IMR-90 (cell line): ENCODE results near the gene RPUSD4. TPM values are rescaled to one million over a fixed set of nuclear protein-coding genes. Genes with fewer than 3 reads are reported as not detected.

Experiments used
- ATAC-seq: fragments of 200-7000 bp; cut with Tn5 transposase; 2 replicates; pipeline ENCODE4 v1.9.1; 2020; ENCODE audit warnings: low read depth, mild to moderate bottlenecking, moderate library complexity
- BruUV-seq: library from RNA; stranded (reverse); fragments of 400-500 nt; replicated peaks from 2 replicates; lab custom pipeline; 2021; lab: Mats Ljungman, UMichigan
- CTCF ChIA-PET: fragments of 300-600 bp; formaldehyde crosslinking; extraction: SDS; loops from one replicate; lab custom pipeline; 2021; ENCODE audit warnings: antibody characterized with exemption; lab: Yijun Ruan, JAX
- POLR2A ChIA-PET: fragments of 300-600 bp; sonication (Branson Sonifier 250); formaldehyde crosslinking; loops from one replicate; lab custom pipeline; 2022; ENCODE audit warnings: antibody characterized with exemption; ENCODE audit not compliant: unreplicated experiment; lab: Charles Lee
- DNase-seq: peaks from one replicate; pipeline ENCODE4 v3.0.0; 2013
- H2AFZ ChIP-seq: replicated peaks from 2 replicates; pipeline ENCODE3; 2013; ENCODE audit warnings: low read length, mild to moderate bottlenecking; ENCODE audit not compliant: poor library complexity
- H2AK5ac ChIP-seq: 2 replicates; pipeline ENCODE4 v1.6.1; 2013; ENCODE audit warnings: low read depth, low read length, inconsistent platforms
- H2AK9ac ChIP-seq: replicated peaks from 2 replicates; pipeline ENCODE3; 2013; ENCODE audit warnings: mild to moderate bottlenecking, low read depth, low read length, moderate library complexity; ENCODE audit not compliant: poor library complexity
- H2BK120ac ChIP-seq: 2 replicates; pipeline ENCODE4 v1.6.1; 2013; ENCODE audit warnings: low read depth, low read length, inconsistent platforms
- H2BK15ac ChIP-seq: 3 replicates; pipeline ENCODE4 v1.6.1; 2013; ENCODE audit warnings: low read depth, low read length, inconsistent platforms
- H2BK20ac ChIP-seq: 2 replicates; pipeline ENCODE4 v1.6.1; 2013; ENCODE audit warnings: low read depth, mild to moderate bottlenecking, inconsistent platforms, low read length, moderate library complexity
- H2BK5ac ChIP-seq: 2 replicates; pipeline ENCODE4 v1.6.1; 2013; ENCODE audit warnings: mild to moderate bottlenecking, low read depth, low read length, inconsistent platforms; ENCODE audit not compliant: poor library complexity, severe bottlenecking
- H3K14ac ChIP-seq: replicated peaks from 2 replicates; pipeline ENCODE4 v1.6.1; 2013; ENCODE audit warnings: low read depth, low read length, inconsistent platforms
- H3K18ac ChIP-seq: 2 replicates; pipeline ENCODE4 v1.6.1; 2013; ENCODE audit warnings: low read depth, low read length, control low read depth
- H3K23ac ChIP-seq: 2 replicates; pipeline ENCODE4 v1.6.1; 2013; ENCODE audit warnings: low read depth, low read length, inconsistent platforms
- H3K27ac ChIP-seq: 2 replicates; pipeline ENCODE4 v1.5.1; 2013; ENCODE audit warnings: mild to moderate bottlenecking, control low read depth, low read length; ENCODE audit not compliant: insufficient read depth
- H3K27me3 ChIP-seq: 2 replicates; pipeline ENCODE4 v1.6.1; 2013; ENCODE audit warnings: low read length; ENCODE audit not compliant: control insufficient read depth, insufficient read depth
- H3K36me3 ChIP-seq: 2 replicates; pipeline ENCODE4 v1.6.1; 2013; ENCODE audit warnings: low read length, mixed read lengths; ENCODE audit not compliant: control insufficient read depth, insufficient read depth
- H3K4ac ChIP-seq: 2 replicates; pipeline ENCODE4 v1.6.1; 2013; ENCODE audit warnings: low read depth, low read length, inconsistent platforms
- H3K4me1 ChIP-seq: 2 replicates; pipeline ENCODE4 v1.6.1; 2013; ENCODE audit warnings: low read length, mixed read lengths; ENCODE audit not compliant: control insufficient read depth, insufficient read depth
- H3K4me2 ChIP-seq: 2 replicates; pipeline ENCODE4 v1.6.1; 2013; ENCODE audit warnings: low read depth, mild to moderate bottlenecking, control low read depth, low read length, moderate library complexity
- H3K4me3 ChIP-seq: 2 replicates; pipeline ENCODE4 v1.5.1; 2013; ENCODE audit warnings: low read depth, mild to moderate bottlenecking, control low read depth, low read length, moderate library complexity; ENCODE audit not compliant: insufficient read depth
- H3K56ac ChIP-seq: 2 replicates; pipeline ENCODE4 v1.6.1; 2013; ENCODE audit warnings: low read length, inconsistent platforms; ENCODE audit not compliant: insufficient read depth; ENCODE audit errors: extremely low read depth
- H3K79me1 ChIP-seq, 2 experiments: 2 replicates each; pipeline ENCODE4 v1.6.1; 2013; ENCODE audit warnings: low read length in 2 of 2, inconsistent platforms in 1 of 2, low read depth in 1 of 2
- H3K9ac ChIP-seq: 2 replicates; pipeline ENCODE4 v1.6.1; 2013; ENCODE audit warnings: low read depth, low read length, control low read depth
- H3K9me1 ChIP-seq: 2 replicates; pipeline ENCODE4 v1.6.1; 2013; ENCODE audit warnings: low read length, inconsistent platforms; ENCODE audit not compliant: insufficient read depth
- H3K9me3 ChIP-seq: 2 replicates; pipeline ENCODE4 v1.6.1; 2013; ENCODE audit warnings: low read length; ENCODE audit not compliant: control insufficient read depth, insufficient read depth
- H4K20me1 ChIP-seq: 2 replicates; pipeline ENCODE4 v1.6.1; 2013; ENCODE audit warnings: low read length, inconsistent platforms; ENCODE audit not compliant: insufficient read depth
- H4K5ac ChIP-seq: 2 replicates; pipeline ENCODE4 v1.6.1; 2013; ENCODE audit warnings: mild to moderate bottlenecking, low read depth, low read length, control low read depth
- H4K8ac ChIP-seq, 2 experiments: 2 replicates each; pipeline ENCODE4 v1.6.1; 2013; ENCODE audit warnings: low read depth in 2 of 2, low read length in 2 of 2, control low read depth in 1 of 2, inconsistent platforms in 1 of 2
- H4K91ac ChIP-seq: 2 replicates; pipeline ENCODE4 v1.6.1; 2013; ENCODE audit warnings: low read depth, low read length, inconsistent platforms; ENCODE audit not compliant: insufficient read depth
- BHLHE40 ChIP-seq: fragments of 150-350 bp; IDR thresholded peaks from 2 replicates; pipeline ENCODE4 v1.6.1; 2016; ENCODE audit warnings: mild to moderate bottlenecking, low read depth, low read length
- CEBPB ChIP-seq: IDR thresholded peaks from 2 replicates; pipeline ENCODE4 v1.6.1; 2012; ENCODE audit warnings: low read depth, low read length, improper control_type of control experiment
- CHD1 ChIP-seq: IDR thresholded peaks from 2 replicates; pipeline ENCODE4 v1.6.1; 2012; ENCODE audit warnings: low read depth, low read length, improper control_type of control experiment
- CTCF ChIP-seq: conservative IDR thresholded peaks from 2 replicates; pipeline ENCODE4 v1.5.1; 2012; ENCODE audit warnings: mild to moderate bottlenecking, low read depth, low read length, improper control_type of control experiment
- MAFK ChIP-seq: IDR thresholded peaks from 2 replicates; pipeline ENCODE4 v1.6.1; 2012; ENCODE audit warnings: low read depth, low read length, improper control_type of control experiment
- MAZ ChIP-seq: IDR thresholded peaks from 2 replicates; pipeline ENCODE4 v1.6.1; 2012; ENCODE audit warnings: low read depth, mild to moderate bottlenecking, low read length, improper control_type of control experiment, moderate library complexity, borderline replicate concordance
- MXI1 ChIP-seq: IDR thresholded peaks from 2 replicates; pipeline ENCODE4 v1.6.1; 2012; ENCODE audit warnings: low read depth, mild to moderate bottlenecking, low read length, moderate library complexity, borderline replicate concordance
- RAD21 ChIP-seq: IDR thresholded peaks from 2 replicates; pipeline ENCODE4 v1.6.1; 2012; ENCODE audit warnings: low read length, improper control_type of control experiment
- RCOR1 ChIP-seq: IDR thresholded peaks from 2 replicates; pipeline ENCODE4 v1.6.1; 2012; ENCODE audit warnings: mild to moderate bottlenecking, low read length, improper control_type of control experiment; ENCODE audit not compliant: insufficient replicate concordance
- WGBS, 2 experiments: methylation state at CpG; one replicate each; pipeline versions ENCODE4 v1.1.5 to v1.1.7; 2013; ENCODE audit warnings: missing lambda C conversion rate in 2 of 2; ENCODE audit not compliant: insufficient read length in 1 of 2; ENCODE audit errors: extremely low coverage in 2 of 2; 5-methylcytosine and 5-hydroxymethylcytosine counted together
- dilution Hi-C: fragments of 300-500 bp; cut with HindIII; formaldehyde crosslinking; loops from one replicate; pipeline ENCODE4 v1.14.3; 2018; ENCODE audit warnings: low sequenced_read_pairs; ENCODE audit not compliant: unreplicated experiment
- in situ Hi-C: fragments of 300-500 bp; cut with MboI; formaldehyde crosslinking; loops from 3 replicates; pipeline ENCODE4 v1.14.3; 2019; ENCODE audit warnings: low sequenced_read_pairs, inconsistent platforms, mixed read lengths
- intact Hi-C: fragments of 100-400 bp; cut with micrococcal nuclease; formaldehyde crosslinking; loops from 2 replicates; pipeline ENCODE4 v1.10.0; 2022
- polyA plus RNA-seq, 3 experiments: library from polyadenylated mRNA; depleted of rRNA; stranded (reverse); fragments of >200 nt; gene quantifications; 2 replicates each; pipeline ENCODE4 v1.2.3, GENCODE V29; 2012; ENCODE audit warnings: low replicate concordance in 1 of 3
- total RNA-seq: library from RNA; depleted of rRNA; stranded (reverse); fragments of >200 nt; gene quantifications from 2 replicates; pipeline ENCODE4 v1.2.3, GENCODE V29; 2012

Gene RPUSD4
- total and polyA plus RNA-seq, 2 of the 4 experiments (the other 2 are of a cell fraction) = 22.1 to 30.6 TPM

GRCh38 chr11:126159719-126160344, 51.6 kb downstream of the RPUSD4 start:
- no TSS peak for BruUV-seq
- Histone ChIP-seq H2BK120ac (no peak overlapping the region), H2BK5ac (no peak overlapping the region), H3K4me2 (no peak overlapping the region), H3K27me3 (peaks cover 28% of the 10 kb centered on the region), H4K5ac (no peak overlapping the region), H3K4me3 (no peak overlapping the region), H3K4me1 (peaks cover 14% of the 10 kb centered on the region), H2BK15ac (no peak overlapping the region), H4K20me1 (no peaks in the 10 kb centered on the region), H2AFZ (no peak overlapping the region), H3K23ac (no peak overlapping the region), H3K9me1 (peaks cover 2% of the 10 kb centered on the region), H4K8ac (no peak overlapping the region), H3K18ac (no peak overlapping the region), H2AK9ac (no peak overlapping the region), H2BK20ac (no peak overlapping the region), H3K36me3 (no peaks in the 10 kb centered on the region), H2AK5ac (no peak overlapping the region), H3K9ac (no peak overlapping the region), H3K27ac (no peak overlapping the region), H3K56ac (no peak overlapping the region), H3K14ac (no peak overlapping the region), H3K9me3 (no peaks in the 10 kb centered on the region), H3K79me1 (no peaks in the 10 kb centered on the region), H3K4ac (no peak overlapping the region), H4K91ac (no peak overlapping the region)
- ATAC-seq = no peak
- intact Hi-C loops = no loop called here
- DNase-seq = no peak
- 62% methylated on average over 5 of the region's 19 CpGs; no CpG with 5 or more reads in 1 of the 2 experiments for WGBS, 2 experiments
- POLR2A ChIA-PET = no interaction called here
- in situ Hi-C loops = no loop called here
- CTCF ChIA-PET = no interaction called here
- dilution Hi-C loops = no loop called here
- TF ChIP-seq MAZ = no peak
- no peak for TF ChIP-seq RCOR1
- TF ChIP-seq MAFK = no peak
- TF ChIP-seq MXI1 = no peak
- TF ChIP-seq CHD1 = no peak
- TF ChIP-seq BHLHE40 = no peak
- TF ChIP-seq CEBPB = no peak
- no peak for TF ChIP-seq RAD21
- TF ChIP-seq CTCF = no peak
